Activated naive CD8-positive, alpha-beta T cell treated with anti-CD3 and anti-CD28 coated beads, Interleukin-2, amount 50 U/mL, for 24 hours (primary cell): ENCODE results near the gene UBASH3B.

Experiments used
- ATAC-seq: fragments of 150-1000 bp; cut with Tn5 transposase; one replicate; pipeline ENCODE4 v1.10.0; 2021
- DNase-seq: peaks from one replicate; pipeline ENCODE4 v3.0.0; 2021
- H3K27ac Mint-ChIP-seq: one replicate; pipeline ENCODE4 v1.8.0; 2021; ENCODE audit warnings: mild to moderate bottlenecking, mixed read lengths
- H3K27me3 Mint-ChIP-seq: one replicate; pipeline ENCODE4 v1.8.0; 2021; ENCODE audit warnings: mixed read lengths
- H3K36me3 Mint-ChIP-seq: one replicate; pipeline ENCODE4 v1.8.0; 2021; ENCODE audit warnings: low read depth, mixed read lengths
- H3K4me1 Mint-ChIP-seq: one replicate; pipeline ENCODE4 v1.8.0; 2021; ENCODE audit warnings: mixed read lengths
- H3K4me3 Mint-ChIP-seq: one replicate; pipeline ENCODE4 v1.8.0; 2021; ENCODE audit warnings: mild to moderate bottlenecking, moderate library complexity, mixed read lengths
- H3K9me3 Mint-ChIP-seq: one replicate; pipeline ENCODE4 v1.8.0; 2021; ENCODE audit warnings: mixed read lengths

Gene UBASH3B

DNA sequence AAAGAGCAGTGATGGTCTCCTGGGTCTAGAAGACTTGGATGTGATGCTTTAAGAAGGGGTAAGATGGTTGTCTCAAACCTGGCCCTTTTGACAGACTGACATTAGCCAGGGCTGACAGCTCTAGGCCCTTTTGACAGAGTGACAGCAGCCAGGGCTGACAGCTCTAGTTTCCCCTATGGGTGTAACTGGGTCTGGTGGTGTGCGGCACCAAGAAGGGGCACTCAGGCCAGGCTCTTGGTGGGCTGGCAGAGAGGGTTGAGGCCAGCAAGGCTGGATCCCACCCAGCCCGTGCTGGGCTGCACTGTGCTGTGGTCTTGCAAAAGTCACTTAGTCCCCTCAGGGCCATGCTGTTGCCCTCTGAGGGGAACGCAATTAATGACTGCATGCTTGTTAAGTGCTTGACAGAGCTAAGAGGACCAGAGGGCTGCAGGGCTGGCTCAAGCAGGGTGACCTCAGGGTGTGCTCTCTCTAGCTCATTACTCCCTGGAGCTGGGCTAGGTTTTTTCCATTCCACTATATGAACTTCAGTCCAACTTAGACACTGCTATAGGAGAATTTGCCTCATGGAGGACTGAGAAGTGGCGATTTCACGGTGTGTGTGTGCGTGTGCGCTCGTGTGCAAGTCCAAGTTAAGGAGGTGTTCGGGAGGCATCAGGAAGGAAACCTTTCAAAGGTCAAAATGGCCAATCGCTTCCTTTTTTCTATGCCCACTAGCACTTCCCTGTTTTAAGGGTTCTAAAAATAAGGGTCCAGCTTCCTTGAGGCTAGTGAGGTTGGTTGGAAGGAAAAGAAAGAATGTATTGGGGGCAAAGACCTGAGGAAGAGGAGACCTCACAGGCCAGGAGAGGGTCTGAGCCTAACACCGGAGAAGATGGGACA, 4.4 kb downstream of the UBASH3B start:
- DNase-seq (no peak), ATAC-seq (no peak)
- Mint-ChIP-seq H3K36me3 (peaks cover 19% of the 10 kb centered on the region), H3K9me3 (no peaks in the 10 kb centered on the region), H3K4me1 (peaks cover 78% of the 10 kb centered on the region), H3K27me3 (peaks cover 2% of the 10 kb centered on the region), H3K27ac (no peak overlapping the region), H3K4me3 (no peak overlapping the region)

DNA sequence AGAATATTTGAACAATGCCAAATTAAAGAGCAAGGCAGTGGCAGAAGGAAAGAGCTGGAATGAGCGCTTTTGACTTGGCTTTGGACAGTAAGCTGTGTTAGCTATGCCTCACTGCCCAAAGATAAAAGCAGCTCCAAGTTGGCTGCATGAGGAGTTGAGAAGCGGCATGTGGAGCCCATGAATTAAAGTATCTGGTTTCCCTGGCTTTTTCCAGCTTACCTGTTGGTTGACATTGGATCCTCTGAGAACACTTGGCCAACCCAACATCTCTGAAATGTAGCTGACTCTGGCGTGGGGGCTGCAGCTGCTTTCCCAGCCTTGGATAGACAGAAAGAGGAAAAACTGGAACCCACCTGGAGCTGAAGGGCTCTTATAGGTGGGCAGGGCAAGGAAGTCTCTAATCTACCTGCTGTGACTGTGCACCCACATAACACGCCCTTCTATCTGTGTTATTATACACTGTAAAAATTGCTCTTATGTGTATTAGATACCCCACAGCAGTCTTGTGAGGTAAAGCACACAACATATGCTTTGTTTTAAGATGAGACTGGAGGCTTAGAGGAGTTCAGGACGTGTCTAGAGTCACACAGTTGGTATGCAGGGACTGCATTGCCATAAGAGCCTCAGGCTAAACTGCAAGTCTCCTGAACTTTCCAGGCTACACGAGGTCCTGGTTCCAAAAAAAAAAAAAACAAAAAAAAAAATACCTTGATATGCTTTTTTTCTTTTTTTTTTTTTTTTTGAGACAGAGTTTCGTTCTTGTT, 5.8 kb downstream of the UBASH3B start:
- Mint-ChIP-seq H3K4me3 (no peak overlapping the region), H3K9me3 (no peaks in the 10 kb centered on the region), H3K4me1 (peaks cover 79% of the 10 kb centered on the region), H3K27me3 (no peaks in the 10 kb centered on the region), H3K36me3 (peaks cover 19% of the 10 kb centered on the region), H3K27ac (no peak overlapping the region)
- DNase-seq (no peak), ATAC-seq (no peak)

DNA sequence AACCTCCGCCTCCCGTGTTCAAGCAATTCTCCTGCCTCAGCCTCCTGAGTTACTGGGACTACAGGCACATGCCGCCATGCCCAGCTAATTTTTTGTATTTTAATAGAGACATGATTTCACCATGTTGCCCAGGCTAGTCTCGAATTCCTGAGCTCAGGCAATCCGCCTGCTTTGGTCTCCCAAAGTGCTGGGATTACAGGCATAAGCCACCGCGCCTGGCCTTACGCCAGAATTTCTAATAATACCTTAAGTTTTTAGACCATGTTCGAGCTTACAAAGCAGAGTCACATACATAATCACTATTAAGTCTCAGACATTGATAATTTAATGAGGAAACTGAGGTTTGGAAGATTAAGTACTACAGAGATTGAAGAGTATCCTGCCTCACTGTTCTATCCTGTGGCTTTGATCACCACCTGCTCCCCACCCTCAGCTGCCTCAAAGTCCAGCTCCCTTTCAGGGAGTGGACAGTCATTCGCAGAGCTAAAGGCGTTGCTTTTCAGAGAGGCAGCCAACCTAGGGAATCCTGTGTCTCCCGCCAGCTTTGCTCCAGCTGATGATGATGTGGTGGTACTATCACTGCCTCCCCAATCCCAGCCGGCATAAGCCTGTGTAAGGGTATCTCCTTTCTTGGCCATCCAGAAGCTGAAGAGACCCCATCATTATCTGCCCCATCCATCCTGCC, 7.7 kb downstream of the UBASH3B start:
- Mint-ChIP-seq H3K27me3 (no peaks in the 10 kb centered on the region), H3K4me3 (no peak overlapping the region), H3K27ac (no peak overlapping the region), H3K4me1 (peaks cover 81% of the 10 kb centered on the region), H3K9me3 (no peaks in the 10 kb centered on the region), H3K36me3 (peaks cover 18% of the 10 kb centered on the region)
- DNase-seq (no peak), ATAC-seq (no peak)

DNA sequence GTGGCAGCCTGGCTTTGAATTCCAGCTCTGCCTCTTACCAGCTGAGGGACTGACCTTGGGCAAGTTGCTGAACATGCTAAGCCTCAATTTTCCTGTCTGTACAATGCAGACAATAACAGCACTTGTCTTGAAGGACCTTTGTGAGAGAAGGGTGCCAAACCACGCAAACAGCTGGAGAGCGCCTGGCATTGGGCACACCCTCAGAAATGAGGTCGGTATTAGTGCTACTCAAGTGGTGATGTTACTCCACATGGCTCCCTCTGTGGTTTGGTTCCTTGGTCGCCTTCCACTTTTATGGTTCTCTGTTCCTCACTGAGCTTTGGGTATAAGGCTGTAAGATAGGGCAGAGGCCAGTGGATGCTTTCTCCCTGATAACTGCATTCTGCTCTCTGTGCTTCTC, 8.2 kb downstream of the UBASH3B start:
- no peak for ATAC-seq
- H3K27ac Mint-ChIP-seq, result peak overlapping the region; percentile 29
- H3K4me1 Mint-ChIP-seq, result peaks cover 81% of the 10 kb centered on the region
- H3K27me3 Mint-ChIP-seq, result no peaks in the 10 kb centered on the region
- H3K9me3 Mint-ChIP-seq, result no peaks in the 10 kb centered on the region
- peaks cover 15% of the 10 kb centered on the region for H3K36me3 Mint-ChIP-seq
- H3K4me3 Mint-ChIP-seq, result no peak overlapping the region
- no peak for DNase-seq

DNA sequence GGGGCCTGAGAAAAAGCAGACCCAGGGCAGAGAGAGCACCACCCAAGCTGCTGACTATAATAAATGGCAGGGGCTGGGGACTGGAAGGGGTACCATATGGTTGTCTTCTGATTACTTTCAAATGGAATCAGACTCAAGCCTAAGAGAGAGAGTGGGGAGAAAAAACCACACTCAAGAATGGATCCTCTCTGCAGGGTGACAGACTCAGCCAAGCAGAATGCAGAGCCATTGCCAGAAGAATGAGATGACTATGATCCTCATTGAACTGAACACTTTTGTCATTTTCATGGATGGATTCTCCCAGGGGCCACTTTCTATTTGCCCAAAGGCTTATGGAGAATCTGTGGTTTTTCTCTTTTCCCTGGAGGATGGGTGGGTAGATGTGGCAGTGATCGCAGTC, 8.7 kb downstream of the UBASH3B start:
- Mint-ChIP-seq H3K9me3 (no peaks in the 10 kb centered on the region), H3K4me1 (peaks cover 81% of the 10 kb centered on the region), H3K4me3 (no peak overlapping the region), H3K27me3 (no peaks in the 10 kb centered on the region), H3K27ac (peak overlapping the region; percentile 29), H3K36me3 (peaks cover 16% of the 10 kb centered on the region)
- ATAC-seq (no peak), DNase-seq (no peak)

DNA sequence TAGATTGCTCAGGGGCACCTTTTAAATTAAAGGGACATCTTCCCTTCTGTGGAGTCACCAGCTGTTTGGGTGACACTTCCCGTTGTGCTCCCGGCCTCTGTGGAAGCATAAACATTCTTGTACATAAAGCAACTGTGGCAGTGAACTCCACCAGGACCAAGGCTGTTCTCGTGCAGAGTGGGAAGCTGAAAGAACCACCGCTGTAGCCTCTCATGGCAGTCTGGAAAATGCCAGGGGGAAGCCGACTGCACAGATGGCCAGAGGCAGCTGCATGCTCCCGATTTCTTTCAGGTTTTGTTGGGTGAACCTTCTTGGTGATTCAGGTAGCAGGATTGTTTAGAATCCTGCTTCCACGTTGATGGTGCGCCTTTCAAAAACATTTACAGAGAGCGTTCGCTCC, 10.3 kb downstream of the UBASH3B start:
- DNase-seq (no peak), ATAC-seq (no peak)
- Mint-ChIP-seq H3K27ac (no peak overlapping the region), H3K36me3 (peaks cover 29% of the 10 kb centered on the region), H3K4me3 (no peak overlapping the region), H3K9me3 (no peaks in the 10 kb centered on the region), H3K4me1 (peaks cover 81% of the 10 kb centered on the region), H3K27me3 (no peaks in the 10 kb centered on the region)

DNA sequence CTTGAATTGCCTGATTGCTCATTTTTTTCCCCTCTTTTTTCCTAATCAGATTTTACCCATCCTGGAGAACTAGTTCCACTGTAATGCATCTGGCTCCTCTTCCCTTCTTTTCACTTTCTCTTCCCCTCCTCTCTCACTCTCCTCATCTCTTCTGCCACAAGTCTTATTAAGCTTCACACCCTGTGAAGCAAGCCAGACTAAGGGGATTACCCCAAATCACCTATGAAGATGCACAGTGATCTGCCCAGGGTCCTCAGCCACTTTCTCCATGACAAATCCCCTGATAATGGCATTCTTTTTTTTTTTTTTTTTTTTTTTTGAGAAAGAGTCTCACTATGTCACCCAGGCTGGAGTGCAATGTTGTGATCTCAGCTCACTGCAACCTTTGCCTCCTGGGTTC, 11.2 kb downstream of the UBASH3B start:
- H3K9me3 Mint-ChIP-seq, result no peaks in the 10 kb centered on the region
- peaks cover 83% of the 10 kb centered on the region for H3K4me1 Mint-ChIP-seq
- H3K27me3 Mint-ChIP-seq, result no peaks in the 10 kb centered on the region
- peak; percentile 62 for ATAC-seq
- H3K27ac Mint-ChIP-seq, result peak overlapping the region; percentile 80
- H3K36me3 Mint-ChIP-seq, result peaks cover 35% of the 10 kb centered on the region
- peak overlapping the region; percentile 6 for H3K4me3 Mint-ChIP-seq
- no peak for DNase-seq

DNA sequence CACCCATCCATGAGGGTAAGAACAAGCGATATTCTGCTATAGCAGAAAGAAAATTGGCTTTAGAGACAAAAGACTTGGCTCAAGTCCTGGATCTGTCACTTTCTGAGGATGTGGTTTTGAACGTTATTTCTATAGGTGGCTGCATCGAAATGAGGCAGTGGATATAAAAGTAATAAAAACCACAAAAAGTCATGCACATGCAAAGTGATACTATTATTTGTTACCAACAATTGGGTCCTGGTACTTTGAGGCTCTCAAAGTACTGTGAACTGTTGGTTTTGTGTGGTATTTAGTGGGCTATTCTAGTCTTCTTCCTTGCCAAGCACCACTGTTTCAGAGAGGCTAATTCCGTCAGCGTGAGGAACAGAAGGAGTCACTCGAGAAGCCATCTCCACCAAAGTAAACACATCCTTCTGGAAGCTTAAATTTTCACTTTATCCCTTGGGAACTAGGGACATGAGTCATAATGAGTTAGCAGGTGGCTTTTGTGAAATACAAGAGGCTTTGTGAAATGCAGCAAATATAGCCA, 13.1 kb downstream of the UBASH3B start:
- H3K36me3 Mint-ChIP-seq, result peaks cover 42% of the 10 kb centered on the region
- no peaks in the 10 kb centered on the region for H3K9me3 Mint-ChIP-seq
- H3K4me1 Mint-ChIP-seq, result peaks cover 80% of the 10 kb centered on the region
- H3K4me3 Mint-ChIP-seq, result peak overlapping the region; percentile 27
- peak overlapping the region; percentile 78 for H3K27ac Mint-ChIP-seq
- no peak for DNase-seq
- no peaks in the 10 kb centered on the region for H3K27me3 Mint-ChIP-seq
- peak; percentile 83 for ATAC-seq

DNA sequence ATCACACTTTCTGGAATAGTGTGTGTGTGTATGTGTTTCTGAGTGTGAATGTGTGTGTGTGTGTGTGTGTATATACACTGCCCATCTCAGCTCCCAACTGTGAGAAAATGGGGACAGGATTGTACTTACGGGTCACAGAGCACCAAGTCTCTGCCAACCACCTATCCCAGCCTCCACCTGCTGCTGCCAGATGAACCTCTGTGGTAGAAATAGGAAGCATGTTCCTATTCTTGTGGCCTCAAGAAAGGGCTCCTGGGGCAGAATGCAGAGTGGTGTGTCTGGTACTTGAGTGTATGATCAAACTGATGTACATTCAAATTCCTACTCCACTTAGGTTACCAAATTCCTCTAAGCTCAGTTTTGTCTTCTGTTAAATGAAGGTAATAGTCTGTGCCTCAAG, 14.6 kb downstream of the UBASH3B start:
- Mint-ChIP-seq H3K27ac (no peak overlapping the region), H3K36me3 (peaks cover 42% of the 10 kb centered on the region), H3K27me3 (no peaks in the 10 kb centered on the region), H3K9me3 (no peaks in the 10 kb centered on the region), H3K4me3 (no peak overlapping the region), H3K4me1 (peaks cover 79% of the 10 kb centered on the region)
- DNase-seq (no peak), ATAC-seq (no peak)

DNA sequence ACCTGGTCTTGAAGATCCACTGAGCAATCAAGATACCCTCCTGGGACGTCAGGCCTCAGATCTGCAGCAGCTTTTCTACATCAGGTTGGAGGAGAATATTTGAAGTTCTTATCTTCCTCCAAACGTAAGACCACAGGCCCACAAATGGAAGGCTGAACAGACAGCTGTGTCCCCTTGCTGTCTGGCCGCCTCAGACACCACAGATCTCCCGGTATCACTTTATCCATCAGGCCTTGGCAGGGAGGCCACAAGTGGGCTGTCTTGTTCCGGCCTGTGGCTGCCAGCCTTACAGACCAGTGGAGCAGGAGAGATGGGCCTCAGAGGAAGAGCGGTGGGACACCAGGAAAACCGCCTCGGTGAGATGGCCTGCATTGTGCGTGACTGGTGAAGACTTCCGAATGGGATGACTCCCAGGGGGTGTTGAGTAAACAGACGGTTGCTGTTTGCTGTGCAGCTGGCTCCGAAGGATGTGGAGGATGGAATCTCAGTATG, 15.9 kb downstream of the UBASH3B start:
- Mint-ChIP-seq H3K36me3 (peaks cover 47% of the 10 kb centered on the region), H3K9me3 (no peaks in the 10 kb centered on the region), H3K27ac (peak overlapping the region; percentile 40), H3K4me3 (no peak overlapping the region), H3K27me3 (no peaks in the 10 kb centered on the region), H3K4me1 (peaks cover 84% of the 10 kb centered on the region)
- ATAC-seq (no peak), DNase-seq (no peak)

DNA sequence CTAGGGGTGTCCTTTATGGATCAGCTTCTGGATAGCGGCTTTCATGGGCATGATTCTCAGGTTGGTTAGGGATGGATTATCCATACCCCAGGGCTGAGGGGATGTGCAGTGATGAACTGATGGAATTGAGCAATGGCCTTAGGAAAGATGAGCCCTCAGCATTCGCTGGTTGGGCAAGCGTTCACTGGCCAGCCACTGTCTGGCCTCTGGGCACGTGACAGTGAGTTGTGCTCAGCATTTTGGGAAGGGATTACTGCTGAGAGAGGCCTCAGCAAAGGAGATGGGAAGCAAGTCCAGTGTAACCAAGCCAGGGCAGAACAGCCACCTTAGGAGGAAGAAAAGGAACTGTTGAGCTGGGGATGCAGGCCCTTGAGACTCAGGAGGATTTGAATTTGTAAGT, 17.4 kb downstream of the UBASH3B start:
- peaks cover 82% of the 10 kb centered on the region for H3K4me1 Mint-ChIP-seq

DNA sequence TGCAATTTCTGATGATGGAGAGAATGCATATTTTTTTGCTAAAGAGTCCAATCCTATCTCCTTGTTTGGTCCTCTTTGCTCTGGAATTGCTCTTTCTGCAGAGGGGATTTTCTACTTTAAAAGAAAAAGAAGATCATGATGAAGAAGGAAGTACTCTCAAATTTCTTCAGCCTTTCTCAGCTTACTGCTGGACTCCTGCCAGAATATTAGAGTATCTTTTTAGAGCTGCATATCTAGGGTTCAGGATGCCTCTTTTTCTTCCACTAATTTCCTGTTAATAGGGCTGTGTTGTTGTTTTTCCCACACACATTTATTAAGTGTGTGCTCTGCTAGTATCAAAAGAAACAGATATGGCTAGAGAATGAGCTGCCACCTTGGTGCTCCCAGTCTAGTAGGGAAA, 18.2 kb downstream of the UBASH3B start:
- no peak for ATAC-seq
- Mint-ChIP-seq H3K36me3 (peaks cover 44% of the 10 kb centered on the region), H3K4me1 (peaks cover 78% of the 10 kb centered on the region), H3K27ac (no peak overlapping the region), H3K27me3 (no peaks in the 10 kb centered on the region), H3K9me3 (no peaks in the 10 kb centered on the region), H3K4me3 (no peak overlapping the region)
- no peak for DNase-seq

More for the DNA sequence above, 17.4 kb downstream of the UBASH3B start:
- DNase-seq (no peak), ATAC-seq (no peak)
- no peaks in the 10 kb centered on the region for H3K27me3 Mint-ChIP-seq
- H3K9me3 Mint-ChIP-seq, result no peaks in the 10 kb centered on the region
- no peak overlapping the region for H3K27ac Mint-ChIP-seq
- H3K36me3 Mint-ChIP-seq, result peaks cover 46% of the 10 kb centered on the region
- H3K4me3 Mint-ChIP-seq, result no peak overlapping the region

DNA sequence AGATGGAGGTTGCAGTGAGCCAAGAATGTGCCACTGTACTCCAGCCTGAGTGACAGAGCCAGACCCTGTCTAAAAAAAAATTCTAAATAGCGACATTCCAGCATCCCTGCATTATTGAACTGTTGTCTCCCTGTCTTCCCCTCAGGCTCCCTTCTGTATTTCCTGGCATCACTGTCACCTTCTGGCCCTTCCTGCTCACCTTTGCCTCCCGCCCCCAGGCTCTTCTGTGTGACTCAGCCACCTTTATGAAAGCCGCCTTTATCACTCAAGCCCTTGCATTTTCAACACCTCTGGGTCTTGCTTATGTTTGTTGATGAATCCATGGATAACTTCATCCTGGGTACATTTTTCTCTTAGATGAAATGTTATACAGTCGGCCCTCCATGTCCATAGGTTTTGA, 21.1 kb downstream of the UBASH3B start:
- Mint-ChIP-seq H3K36me3 (peaks cover 22% of the 10 kb centered on the region), H3K27me3 (no peaks in the 10 kb centered on the region), H3K4me3 (peak overlapping the region; percentile 39), H3K27ac (peak overlapping the region; percentile 90), H3K4me1 (peaks cover 71% of the 10 kb centered on the region), H3K9me3 (no peaks in the 10 kb centered on the region)
- ATAC-seq (peak; percentile 49), DNase-seq (no peak)

DNA sequence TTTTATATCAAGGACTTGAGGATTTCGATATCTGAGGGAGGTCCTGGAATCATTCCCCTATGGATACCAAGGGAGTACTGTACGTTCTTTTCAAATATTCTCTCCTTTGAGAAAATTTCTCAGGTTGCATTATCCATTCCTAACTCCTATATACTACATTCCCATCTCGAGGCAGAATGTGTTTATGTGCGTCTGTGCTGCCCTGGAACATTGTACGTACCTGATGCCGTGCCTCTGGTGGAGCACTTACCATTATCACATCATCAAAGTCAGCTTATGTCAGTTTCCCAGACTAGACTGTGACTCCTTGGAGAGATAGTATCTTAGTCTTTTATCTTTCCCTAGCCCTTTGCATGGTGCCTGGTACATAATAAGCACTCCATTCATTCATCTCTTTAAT, 21.7 kb downstream of the UBASH3B start:
- Mint-ChIP-seq H3K36me3 (peaks cover 17% of the 10 kb centered on the region), H3K4me3 (no peak overlapping the region), H3K27me3 (no peaks in the 10 kb centered on the region), H3K27ac (no peak overlapping the region), H3K9me3 (no peaks in the 10 kb centered on the region), H3K4me1 (peaks cover 72% of the 10 kb centered on the region)
- ATAC-seq, result no peak
- no peak for DNase-seq
